Activated CD8-positive, alpha-beta memory T cell treated with anti-CD3 and anti-CD28 coated beads, Interleukin-2, amount 10 ng/mL, durations not matched to agents 7 days and 5 days (primary cell): ENCODE measurements around the gene KDM4C. TPM values are rescaled to one million over a fixed set of nuclear protein-coding genes. Genes with fewer than 3 reads are reported as not detected.
A peak's percentile ranks its signal among the peaks of the same experiment; 100 is the strongest.

Source experiments
- ATAC-seq: fragments of 150-1000 bp; cut with Tn5 transposase; one replicate; pipeline ENCODE4 v1.10.0; 2021; ENCODE audit warnings: moderate library complexity
- CTCF ChIA-PET: fragments of 350-600 bp; sonication (Branson Sonifier 250); formaldehyde crosslinking; loops from one replicate; lab custom pipeline; 2021; ENCODE audit warnings: antibody characterized with exemption; lab: Charles Lee
- DNase-seq: peaks from one replicate; pipeline ENCODE4 v3.0.0-alpha.2; 2020
- H3K27ac Mint-ChIP-seq: one replicate; pipeline ENCODE4 v1.8.0; 2021; ENCODE audit warnings: mild to moderate bottlenecking, mixed read lengths
- H3K27me3 Mint-ChIP-seq: one replicate; pipeline ENCODE4 v1.8.0; 2021; ENCODE audit warnings: mixed read lengths
- H3K36me3 Mint-ChIP-seq: one replicate; pipeline ENCODE4 v1.8.0; 2021; ENCODE audit warnings: mild to moderate bottlenecking, mixed read lengths
- H3K4me1 Mint-ChIP-seq: one replicate; pipeline ENCODE4 v1.8.0; 2021; ENCODE audit warnings: mixed read lengths
- H3K4me3 Mint-ChIP-seq: one replicate; pipeline ENCODE4 v1.8.0; 2021; ENCODE audit warnings: mild to moderate bottlenecking, moderate library complexity, mixed read lengths
- H3K9me3 Mint-ChIP-seq: one replicate; pipeline ENCODE4 v1.8.0; 2022; ENCODE audit warnings: low read depth, mixed read lengths
- total RNA-seq, 2 experiments: library from RNA; stranded (reverse); gene quantifications; one replicate each; pipeline ENCODE4 v1.2.3, GENCODE V29; 2021

KDM4C gene
- total RNA-seq, 2 experiments from 2014 or later = 31.5 to 57.8 TPM

- no peaks in the 10 kb centered on the region for H3K9me3 Mint-ChIP-seq
- no peak for DNase-seq
- H3K36me3 Mint-ChIP-seq = peaks cover 12% of the 10 kb centered on the region
- H3K4me1 Mint-ChIP-seq = peaks cover 33% of the 10 kb centered on the region
- ATAC-seq = no peak
- CTCF ChIA-PET = no interaction called here
- no peaks in the 10 kb centered on the region for H3K27me3 Mint-ChIP-seq
- H3K27ac Mint-ChIP-seq = no peak overlapping the region
- no peak overlapping the region for H3K4me3 Mint-ChIP-seq
These were observed 170.1 kb downstream of the KDM4C start for GRCh38 chr9:6927838-6928237.

- ATAC-seq (no peak), DNase-seq (no peak)
- H3K4me1 Mint-ChIP-seq = peaks cover 22% of the 10 kb centered on the region
- H3K27ac Mint-ChIP-seq = no peak overlapping the region
- no peaks in the 10 kb centered on the region for H3K27me3 Mint-ChIP-seq
- CTCF ChIA-PET = no interaction called here
- H3K4me3 Mint-ChIP-seq = no peak overlapping the region
- H3K9me3 Mint-ChIP-seq = no peaks in the 10 kb centered on the region
- H3K36me3 Mint-ChIP-seq = peaks cover 11% of the 10 kb centered on the region
These were observed 171.1 kb downstream of the KDM4C start for GRCh38 chr9:6928863-6929262.

- CTCF ChIA-PET = no interaction called here
- Mint-ChIP-seq H3K4me3 (no peak overlapping the region), H3K27ac (no peak overlapping the region), H3K9me3 (no peaks in the 10 kb centered on the region), H3K27me3 (no peaks in the 10 kb centered on the region), H3K36me3 (peaks cover 11% of the 10 kb centered on the region), H3K4me1 (peaks cover 17% of the 10 kb centered on the region)
- DNase-seq (no peak), ATAC-seq (no peak)
These were observed 171.9 kb downstream of the KDM4C start for GRCh38 chr9:6929441-6930215.

- CTCF ChIA-PET = no interaction called here
- Mint-ChIP-seq H3K4me3 (no peak overlapping the region), H3K4me1 (peaks cover 17% of the 10 kb centered on the region), H3K36me3 (peaks cover 12% of the 10 kb centered on the region), H3K27ac (no peak overlapping the region), H3K9me3 (no peaks in the 10 kb centered on the region), H3K27me3 (no peaks in the 10 kb centered on the region)
- DNase-seq (no peak), ATAC-seq (no peak)
These were observed 173.1 kb downstream of the KDM4C start for GRCh38 chr9:6930827-6931226.

GRCh38 chr9:6931913-6932312, 174.1 kb downstream of the KDM4C start:
- ATAC-seq = peak; percentile 66

GRCh38 chr9:6936103-6936502, 178.3 kb downstream of the KDM4C start:
- Mint-ChIP-seq H3K4me3 (no peak overlapping the region), H3K27me3 (no peaks in the 10 kb centered on the region), H3K4me1 (peaks cover 4% of the 10 kb centered on the region), H3K36me3 (peaks cover 11% of the 10 kb centered on the region), H3K9me3 (no peaks in the 10 kb centered on the region), H3K27ac (no peak overlapping the region)
- DNase-seq (no peak), ATAC-seq (no peak)
- CTCF ChIA-PET = no interaction called here

More at GRCh38 chr9:6931913-6932312, 174.1 kb downstream of the KDM4C start:
- peak; percentile 45 for DNase-seq
- Mint-ChIP-seq H3K27me3 (no peaks in the 10 kb centered on the region), H3K4me1 (peaks cover 17% of the 10 kb centered on the region), H3K4me3 (no peak overlapping the region), H3K36me3 (peaks cover 12% of the 10 kb centered on the region), H3K9me3 (no peaks in the 10 kb centered on the region), H3K27ac (no peak overlapping the region)
- CTCF ChIA-PET = interaction anchor here (1.7 kb wide), 1 partner anchor 105 kb away, joined by 4 read pairs; no protein-coding TSS in a partner anchor

GRCh38 chr9:6937209-6937608, 179.4 kb downstream of the KDM4C start:
- Mint-ChIP-seq H3K36me3 (peaks cover 7% of the 10 kb centered on the region), H3K27ac (no peak overlapping the region), H3K9me3 (no peaks in the 10 kb centered on the region), H3K4me1 (no peaks in the 10 kb centered on the region), H3K27me3 (no peaks in the 10 kb centered on the region), H3K4me3 (no peak overlapping the region)
- DNase-seq (no peak), ATAC-seq (no peak)
- CTCF ChIA-PET = no interaction called here

GRCh38 chr9:6938447-6938846, 180.7 kb downstream of the KDM4C start:
- Mint-ChIP-seq H3K9me3 (no peaks in the 10 kb centered on the region), H3K36me3 (peaks cover 9% of the 10 kb centered on the region), H3K27ac (no peak overlapping the region), H3K4me1 (no peaks in the 10 kb centered on the region), H3K27me3 (no peaks in the 10 kb centered on the region), H3K4me3 (no peak overlapping the region)
- CTCF ChIA-PET = no interaction called here
- ATAC-seq (no peak), DNase-seq (no peak)

GRCh38 chr9:6938873-6939272, 181.1 kb downstream of the KDM4C start:
- H3K36me3 Mint-ChIP-seq = peaks cover 7% of the 10 kb centered on the region
- no peak overlapping the region for H3K27ac Mint-ChIP-seq
- no peak overlapping the region for H3K4me3 Mint-ChIP-seq
- H3K4me1 Mint-ChIP-seq = no peaks in the 10 kb centered on the region
- no peaks in the 10 kb centered on the region for H3K27me3 Mint-ChIP-seq
- H3K9me3 Mint-ChIP-seq = no peaks in the 10 kb centered on the region
- DNase-seq = no peak
- CTCF ChIA-PET = no interaction called here
- no peak for ATAC-seq

GRCh38 chr9:6941501-6941900, 183.7 kb downstream of the KDM4C start:
- H3K4me1 Mint-ChIP-seq = peaks cover 9% of the 10 kb centered on the region
- no peaks in the 10 kb centered on the region for H3K9me3 Mint-ChIP-seq
- CTCF ChIA-PET = no interaction called here
- no peak for DNase-seq
- H3K27me3 Mint-ChIP-seq = no peaks in the 10 kb centered on the region
- no peak overlapping the region for H3K4me3 Mint-ChIP-seq
- peaks cover 4% of the 10 kb centered on the region for H3K36me3 Mint-ChIP-seq
- no peak overlapping the region for H3K27ac Mint-ChIP-seq
- ATAC-seq = no peak

GRCh38 chr9:6942406-6942805, 184.6 kb downstream of the KDM4C start:
- peaks cover 5% of the 10 kb centered on the region for H3K36me3 Mint-ChIP-seq
- CTCF ChIA-PET = no interaction called here

GRCh38 chr9:6943293-6943692, 185.5 kb downstream of the KDM4C start:
- CTCF ChIA-PET = interaction anchor here (1.3 kb wide), 1 partner anchor 596 kb away, joined by 3 read pairs; no protein-coding TSS in a partner anchor
- H3K27ac Mint-ChIP-seq = no peak overlapping the region

More at GRCh38 chr9:6942406-6942805, 184.6 kb downstream of the KDM4C start:
- H3K9me3 Mint-ChIP-seq = no peaks in the 10 kb centered on the region
- DNase-seq = no peak
- no peak overlapping the region for H3K27ac Mint-ChIP-seq
- H3K27me3 Mint-ChIP-seq = no peaks in the 10 kb centered on the region
- no peak overlapping the region for H3K4me3 Mint-ChIP-seq
- H3K4me1 Mint-ChIP-seq = peaks cover 9% of the 10 kb centered on the region
- no peak for ATAC-seq

GRCh38 chr9:6944093-6944551, 186.3 kb downstream of the KDM4C start:
- Mint-ChIP-seq H3K27ac (no peak overlapping the region), H3K4me1 (peaks cover 9% of the 10 kb centered on the region), H3K9me3 (no peaks in the 10 kb centered on the region), H3K36me3 (peaks cover 7% of the 10 kb centered on the region), H3K4me3 (no peak overlapping the region), H3K27me3 (no peaks in the 10 kb centered on the region)
- DNase-seq = no peak
- CTCF ChIA-PET = interaction anchor here (1.1 to 1.3 kb wide), 2 partner anchors 35 to 595 kb away, joined by 3 read pairs; no protein-coding TSS in a partner anchor
- ATAC-seq = no peak

More at GRCh38 chr9:6943293-6943692, 185.5 kb downstream of the KDM4C start:
- ATAC-seq (no peak), DNase-seq (no peak)
- peaks cover 8% of the 10 kb centered on the region for H3K36me3 Mint-ChIP-seq
- peaks cover 9% of the 10 kb centered on the region for H3K4me1 Mint-ChIP-seq
- no peaks in the 10 kb centered on the region for H3K27me3 Mint-ChIP-seq
- no peaks in the 10 kb centered on the region for H3K9me3 Mint-ChIP-seq
- H3K4me3 Mint-ChIP-seq = no peak overlapping the region

- H3K9me3 Mint-ChIP-seq = no peaks in the 10 kb centered on the region
These were observed 187.1 kb downstream of the KDM4C start for GRCh38 chr9:6944896-6945295.

More at GRCh38 chr9:6944896-6945295, 187.1 kb downstream of the KDM4C start:
- H3K4me3 Mint-ChIP-seq = no peak overlapping the region
- no peak for ATAC-seq
- H3K4me1 Mint-ChIP-seq = peaks cover 9% of the 10 kb centered on the region
- CTCF ChIA-PET = interaction anchor here (1.1 to 1.3 kb wide), 2 partner anchors 36 to 594 kb away, joined by 3 read pairs; no protein-coding TSS in a partner anchor
- H3K27me3 Mint-ChIP-seq = no peaks in the 10 kb centered on the region
- H3K27ac Mint-ChIP-seq = no peak overlapping the region
- peaks cover 11% of the 10 kb centered on the region for H3K36me3 Mint-ChIP-seq
- no peak for DNase-seq
